WTC11 (cell line): ENCODE results near the gene ZNF787. TPM values are rescaled to one million over a fixed set of nuclear protein-coding genes. Genes with fewer than 3 reads are reported as not detected.
A peak's percentile ranks its signal among the peaks of the same experiment; 100 is the strongest.

ENCODE experiments used
- ATAC-seq: fragments of 200-7000 bp; cut with Tn5 transposase; 2 replicates; pipeline ENCODE4 v1.10.0; 2021; ENCODE audit warnings: mild to moderate bottlenecking, moderate library complexity
- CTCF ChIA-PET: fragments of 300-600 bp; sonication (Branson Sonifier 250); formaldehyde crosslinking; loops from one replicate; lab custom pipeline; 2021; ENCODE audit warnings: antibody characterized with exemption; lab: Charles Lee
- POLR2A ChIA-PET: fragments of 350-600 bp; sonication (Branson Sonifier 250); formaldehyde crosslinking; loops from one replicate; lab custom pipeline; 2021; ENCODE audit warnings: antibody characterized with exemption; lab: Charles Lee
- DNase-seq: peaks from one replicate; pipeline ENCODE4 v3.0.0; 2021; ENCODE audit warnings: low spot score
- H3K27ac Mint-ChIP-seq: 2 replicates; pipeline ENCODE4 v1.8.0; 2021; ENCODE audit warnings: mixed read lengths
- H3K27me3 Mint-ChIP-seq: 2 replicates; pipeline ENCODE4 v1.8.0; 2021; ENCODE audit warnings: low read depth, mild to moderate bottlenecking, moderate library complexity, mixed read lengths
- H3K36me3 Mint-ChIP-seq: 2 replicates; pipeline ENCODE4 v1.8.0; 2021; ENCODE audit warnings: mixed read lengths
- H3K4me1 Mint-ChIP-seq: 2 replicates; pipeline ENCODE4 v1.8.0; 2022; ENCODE audit warnings: mixed read lengths
- H3K4me3 Mint-ChIP-seq: 2 replicates; pipeline ENCODE4 v1.8.0; 2021; ENCODE audit warnings: mild to moderate bottlenecking, moderate library complexity, mixed read lengths
- H3K9me3 Mint-ChIP-seq: 2 replicates; pipeline ENCODE4 v1.8.0; 2021; ENCODE audit warnings: mixed read lengths
- ATF1 ChIP-seq: sonication (generic); formaldehyde crosslinking; IDR thresholded peaks from 2 replicates; pipeline ENCODE4 v1.8.1; 2023; ENCODE audit warnings: mild to moderate bottlenecking, moderate library complexity, missing genetic modification reagents
- CTCF ChIP-seq: fragments of 200-600 bp; IDR thresholded peaks from 2 replicates; pipeline ENCODE4 v1.8.0; 2022; ENCODE audit warnings: antibody characterized with exemption
- GABPB1 ChIP-seq: sonication (generic); formaldehyde crosslinking; IDR thresholded peaks from 2 replicates; pipeline ENCODE4 v1.8.1; 2023; ENCODE audit warnings: mild to moderate bottlenecking, missing genetic modification reagents
- IRF2 ChIP-seq: sonication (generic); formaldehyde crosslinking; IDR thresholded peaks from 2 replicates; pipeline ENCODE4 v1.8.0; 2022; ENCODE audit warnings: low read depth, missing genetic modification reagents, borderline replicate concordance
- JUN ChIP-seq: sonication (generic); formaldehyde crosslinking; IDR thresholded peaks from 2 replicates; pipeline ENCODE4 v1.8.0; 2023; ENCODE audit warnings: mild to moderate bottlenecking, missing genetic modification reagents
- NFATC4 ChIP-seq: fragments of 250-450 bp; sonication (Bioruptor Pico); IDR thresholded peaks from 2 replicates; pipeline ENCODE4 v1.9.0; 2021; ENCODE audit warnings: mild to moderate bottlenecking
- SMAD3 ChIP-seq: sonication (generic); formaldehyde crosslinking; IDR thresholded peaks from 2 replicates; pipeline ENCODE4 v1.8.0; 2022; ENCODE audit warnings: missing genetic modification reagents, mild to moderate bottlenecking, borderline replicate concordance
- TCF7 ChIP-seq: sonication (generic); formaldehyde crosslinking; IDR thresholded peaks from 2 replicates; pipeline ENCODE4 v1.8.0; 2022; ENCODE audit warnings: mild to moderate bottlenecking, low read depth, missing genetic modification reagents, moderate library complexity
- ZNF219 ChIP-seq: sonication (generic); formaldehyde crosslinking; IDR thresholded peaks from 2 replicates; pipeline ENCODE4 v1.8.0; 2023; ENCODE audit warnings: missing genetic modification reagents, mild to moderate bottlenecking, borderline replicate concordance
- ZNF232 ChIP-seq: sonication (generic); formaldehyde crosslinking; IDR thresholded peaks from 2 replicates; pipeline ENCODE4 v1.8.0; 2022; ENCODE audit warnings: mild to moderate bottlenecking, missing genetic modification reagents
- total RNA-seq: library from RNA; stranded (reverse); gene quantifications from 3 replicates; pipeline ENCODE4 v1.2.3, GENCODE V29; 2021
- TF ChIP-seq, protein P1 (sequence below): sonication (generic); formaldehyde crosslinking; IDR thresholded peaks from 2 replicates; pipeline ENCODE4 v1.8.0; 2023; ENCODE audit warnings: missing genetic modification reagents, mild to moderate bottlenecking, borderline replicate concordance
- TF ChIP-seq, protein P2 (sequence below): sonication (generic); formaldehyde crosslinking; IDR thresholded peaks from 2 replicates; pipeline ENCODE4 v1.8.0; 2023; ENCODE audit warnings: missing genetic modification reagents
- TF ChIP-seq, protein P3 (sequence below): sonication (generic); formaldehyde crosslinking; conservative IDR thresholded peaks from 2 replicates; pipeline ENCODE4 v1.8.1; 2022; ENCODE audit warnings: mild to moderate bottlenecking, missing genetic modification reagents

ZNF787 gene
- total RNA-seq, 1 experiment from 2014 or later = 62.9 TPM

- Mint-ChIP-seq H3K27me3 (peaks cover 15% of the 10 kb centered on the region), H3K27ac (no peak overlapping the region), H3K4me3 (no peak overlapping the region), H3K9me3 (no peaks in the 10 kb centered on the region)
- ATAC-seq (no peak), DNase-seq (no peak)
- ChIA-PET POLR2A (no interaction called here), CTCF (interaction anchor here (1.0 to 4.1 kb wide), 8 partner anchors 8 to 254 kb away, joined by 4 to 32 read pairs (median 16); no protein-coding TSS in a partner anchor)
- no peak for TF ChIP-seq ZNF232 (CRISPR knock-in tag)
- no peak for TF ChIP-seq ZNF219 (CRISPR knock-in tag)
- TF ChIP-seq GABPB1 (CRISPR knock-in tag) = no peak
- TF ChIP-seq, all 79 proteins: peak for 0
- Mint-ChIP-seq H3K36me3 (no peaks in the 10 kb centered on the region), H3K4me1 (peaks cover 12% of the 10 kb centered on the region)
Observed at GRCh38 chr19:56079609-56080008, 41.5 kb downstream of the ZNF787 start.

GRCh38 chr19:56076498-56076897 is 44.6 kb downstream of the ZNF787 start:
- ATAC-seq (peak; percentile 66), DNase-seq (peak; percentile 74)
- H3K4me1 Mint-ChIP-seq = peaks cover 8% of the 10 kb centered on the region
- CTCF ChIA-PET = interaction anchor here (0.6 to 3.8 kb wide), 20 partner anchors 9 to 1106 kb away, joined by 3 to 28 read pairs (median 5); partner anchors contain the start of gene ZNF444
- H3K27me3 Mint-ChIP-seq = peaks cover 9% of the 10 kb centered on the region
- H3K9me3 Mint-ChIP-seq = no peaks in the 10 kb centered on the region
- H3K4me3 Mint-ChIP-seq = no peak overlapping the region
- H3K36me3 Mint-ChIP-seq = no peaks in the 10 kb centered on the region
- H3K27ac Mint-ChIP-seq = no peak overlapping the region
- TF ChIP-seq, protein P1, sequence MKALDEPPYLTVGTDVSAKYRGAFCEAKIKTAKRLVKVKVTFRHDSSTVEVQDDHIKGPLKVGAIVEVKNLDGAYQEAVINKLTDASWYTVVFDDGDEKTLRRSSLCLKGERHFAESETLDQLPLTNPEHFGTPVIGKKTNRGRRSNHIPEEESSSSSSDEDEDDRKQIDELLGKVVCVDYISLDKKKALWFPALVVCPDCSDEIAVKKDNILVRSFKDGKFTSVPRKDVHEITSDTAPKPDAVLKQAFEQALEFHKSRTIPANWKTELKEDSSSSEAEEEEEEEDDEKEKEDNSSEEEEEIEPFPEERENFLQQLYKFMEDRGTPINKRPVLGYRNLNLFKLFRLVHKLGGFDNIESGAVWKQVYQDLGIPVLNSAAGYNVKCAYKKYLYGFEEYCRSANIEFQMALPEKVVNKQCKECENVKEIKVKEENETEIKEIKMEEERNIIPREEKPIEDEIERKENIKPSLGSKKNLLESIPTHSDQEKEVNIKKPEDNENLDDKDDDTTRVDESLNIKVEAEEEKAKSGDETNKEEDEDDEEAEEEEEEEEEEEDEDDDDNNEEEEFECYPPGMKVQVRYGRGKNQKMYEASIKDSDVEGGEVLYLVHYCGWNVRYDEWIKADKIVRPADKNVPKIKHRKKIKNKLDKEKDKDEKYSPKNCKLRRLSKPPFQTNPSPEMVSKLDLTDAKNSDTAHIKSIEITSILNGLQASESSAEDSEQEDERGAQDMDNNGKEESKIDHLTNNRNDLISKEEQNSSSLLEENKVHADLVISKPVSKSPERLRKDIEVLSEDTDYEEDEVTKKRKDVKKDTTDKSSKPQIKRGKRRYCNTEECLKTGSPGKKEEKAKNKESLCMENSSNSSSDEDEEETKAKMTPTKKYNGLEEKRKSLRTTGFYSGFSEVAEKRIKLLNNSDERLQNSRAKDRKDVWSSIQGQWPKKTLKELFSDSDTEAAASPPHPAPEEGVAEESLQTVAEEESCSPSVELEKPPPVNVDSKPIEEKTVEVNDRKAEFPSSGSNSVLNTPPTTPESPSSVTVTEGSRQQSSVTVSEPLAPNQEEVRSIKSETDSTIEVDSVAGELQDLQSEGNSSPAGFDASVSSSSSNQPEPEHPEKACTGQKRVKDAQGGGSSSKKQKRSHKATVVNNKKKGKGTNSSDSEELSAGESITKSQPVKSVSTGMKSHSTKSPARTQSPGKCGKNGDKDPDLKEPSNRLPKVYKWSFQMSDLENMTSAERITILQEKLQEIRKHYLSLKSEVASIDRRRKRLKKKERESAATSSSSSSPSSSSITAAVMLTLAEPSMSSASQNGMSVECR (CRISPR knock-in tag) = no peak
- TF ChIP-seq ATF1 (no peak), JUN (CRISPR knock-in tag) (no peak), NFATC4 (CRISPR knock-in tag) (no peak), CTCF (peak; percentile 55), GABPB1 (CRISPR knock-in tag) (0 out of 2 replicates have a peak, but pooled peaks have one; percentile 31), TCF7 (CRISPR knock-in tag) (no peak), SMAD3 (no peak)
- TF ChIP-seq, protein P2, sequence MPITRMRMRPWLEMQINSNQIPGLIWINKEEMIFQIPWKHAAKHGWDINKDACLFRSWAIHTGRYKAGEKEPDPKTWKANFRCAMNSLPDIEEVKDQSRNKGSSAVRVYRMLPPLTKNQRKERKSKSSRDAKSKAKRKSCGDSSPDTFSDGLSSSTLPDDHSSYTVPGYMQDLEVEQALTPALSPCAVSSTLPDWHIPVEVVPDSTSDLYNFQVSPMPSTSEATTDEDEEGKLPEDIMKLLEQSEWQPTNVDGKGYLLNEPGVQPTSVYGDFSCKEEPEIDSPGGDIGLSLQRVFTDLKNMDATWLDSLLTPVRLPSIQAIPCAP (CRISPR knock-in tag) = no peak
- TF ChIP-seq, all 79 proteins: peak for 2
- POLR2A ChIA-PET = interaction anchor here (0.5 kb wide), 1 partner anchor 76 kb away, joined by 3 read pairs; no protein-coding TSS in a partner anchor

DNA sequence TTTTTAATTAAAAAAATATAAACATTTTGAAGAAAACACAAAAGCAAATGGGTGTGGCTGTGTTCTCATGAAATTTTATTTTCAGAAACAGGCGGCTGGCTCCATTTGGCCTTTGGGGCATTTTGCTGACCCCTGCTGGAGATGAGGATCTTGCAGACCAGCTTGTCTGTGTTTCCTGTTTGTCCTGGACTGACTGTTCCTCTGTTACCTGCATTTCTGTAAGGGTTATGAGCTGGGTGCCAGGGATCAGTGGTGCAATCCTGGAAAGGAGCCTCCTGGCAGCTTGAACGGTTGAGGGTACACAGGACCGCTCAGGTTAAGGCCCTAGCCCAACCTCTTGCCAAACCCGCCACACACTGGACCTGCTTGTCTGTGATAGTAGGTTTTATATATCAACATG is 49.9 kb downstream of the ZNF787 start:
- ATAC-seq (peak; percentile 57), DNase-seq (no peak)
- no peaks in the 10 kb centered on the region for H3K36me3 Mint-ChIP-seq
- H3K9me3 Mint-ChIP-seq = no peaks in the 10 kb centered on the region
- H3K4me3 Mint-ChIP-seq = no peak overlapping the region
- H3K27me3 Mint-ChIP-seq = peaks cover 11% of the 10 kb centered on the region
- POLR2A ChIA-PET = interaction anchor here (1.0 kb wide), 1 partner anchor 10 kb away, joined by 5 read pairs; no protein-coding TSS in a partner anchor
- no peak overlapping the region for H3K27ac Mint-ChIP-seq
- no peak for TF ChIP-seq IRF2 (CRISPR knock-in tag)
- TF ChIP-seq, protein P3, sequence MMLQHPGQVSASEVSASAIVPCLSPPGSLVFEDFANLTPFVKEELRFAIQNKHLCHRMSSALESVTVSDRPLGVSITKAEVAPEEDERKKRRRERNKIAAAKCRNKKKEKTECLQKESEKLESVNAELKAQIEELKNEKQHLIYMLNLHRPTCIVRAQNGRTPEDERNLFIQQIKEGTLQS (CRISPR knock-in tag) = no peak
- TF ChIP-seq ATF1 = no peak
- CTCF ChIA-PET = interaction anchor here (1.0 to 2.1 kb wide), 9 partner anchors 9 to 277 kb away, joined by 3 to 24 read pairs (median 4); partner anchors contain the start of gene ZNF787
- peaks cover 2% of the 10 kb centered on the region; the same call in 1 of the 2 replicates for H3K4me1 Mint-ChIP-seq
